Thyroid gland (tissue), 4 donors: Measurements from ENCODE around the gene KIAA1549.
"Not testable (repeated sequence)": the region's sequence is repeated elsewhere in the genome, so short reads cannot be mapped to it uniquely, and the experiment has no call there.

Experiments used
- POLR2A ChIP-seq, 2 donors: fragments of 450-650 bp; IDR thresholded peaks; one replicate each; pipeline ENCODE4 v1.6.1; 2017; ENCODE audit warnings: antibody characterized with exemption in 2 of 2, mild to moderate bottlenecking in 2 of 2, moderate library complexity in 1 of 2
- TF ChIP-seq, protein P1 (sequence below), 6 experiments: fragments of 200-600 bp in 3 of 6; fragments of 450-650 bp in 3 of 6; sonication (generic) in 3 of 6; IDR thresholded peaks; one replicate each; pipeline ENCODE4 v1.5.1; 2016 to 2019; ENCODE audit warnings: antibody characterized with exemption in 6 of 6, mild to moderate bottlenecking in 2 of 6, inconsistent platforms in 1 of 6, moderate library complexity in 1 of 6

GRCh38 chr7:138797046-138797445, 184.1 kb downstream of the KIAA1549 start:
- TF ChIP-seq, protein P1, sequence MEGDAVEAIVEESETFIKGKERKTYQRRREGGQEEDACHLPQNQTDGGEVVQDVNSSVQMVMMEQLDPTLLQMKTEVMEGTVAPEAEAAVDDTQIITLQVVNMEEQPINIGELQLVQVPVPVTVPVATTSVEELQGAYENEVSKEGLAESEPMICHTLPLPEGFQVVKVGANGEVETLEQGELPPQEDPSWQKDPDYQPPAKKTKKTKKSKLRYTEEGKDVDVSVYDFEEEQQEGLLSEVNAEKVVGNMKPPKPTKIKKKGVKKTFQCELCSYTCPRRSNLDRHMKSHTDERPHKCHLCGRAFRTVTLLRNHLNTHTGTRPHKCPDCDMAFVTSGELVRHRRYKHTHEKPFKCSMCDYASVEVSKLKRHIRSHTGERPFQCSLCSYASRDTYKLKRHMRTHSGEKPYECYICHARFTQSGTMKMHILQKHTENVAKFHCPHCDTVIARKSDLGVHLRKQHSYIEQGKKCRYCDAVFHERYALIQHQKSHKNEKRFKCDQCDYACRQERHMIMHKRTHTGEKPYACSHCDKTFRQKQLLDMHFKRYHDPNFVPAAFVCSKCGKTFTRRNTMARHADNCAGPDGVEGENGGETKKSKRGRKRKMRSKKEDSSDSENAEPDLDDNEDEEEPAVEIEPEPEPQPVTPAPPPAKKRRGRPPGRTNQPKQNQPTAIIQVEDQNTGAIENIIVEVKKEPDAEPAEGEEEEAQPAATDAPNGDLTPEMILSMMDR (IDR thresholded peaks at IDR 0.05): not testable (repeated sequence)
- TF ChIP-seq POLR2A (IDR thresholded peaks at IDR 0.05): not testable (repeated sequence)
